NCI-H82 treated with DMSO at 0.1 percent for 48 hours (cell line): ENCODE measurements around the gene KANSL1L.

Experiments
- DNase-seq: peaks from one replicate; lab custom pipeline; 2025; ENCODE audit not compliant: unreplicated experiment; lab: John Stamatoyannopoulos, UW

Gene KANSL1L

DNA sequence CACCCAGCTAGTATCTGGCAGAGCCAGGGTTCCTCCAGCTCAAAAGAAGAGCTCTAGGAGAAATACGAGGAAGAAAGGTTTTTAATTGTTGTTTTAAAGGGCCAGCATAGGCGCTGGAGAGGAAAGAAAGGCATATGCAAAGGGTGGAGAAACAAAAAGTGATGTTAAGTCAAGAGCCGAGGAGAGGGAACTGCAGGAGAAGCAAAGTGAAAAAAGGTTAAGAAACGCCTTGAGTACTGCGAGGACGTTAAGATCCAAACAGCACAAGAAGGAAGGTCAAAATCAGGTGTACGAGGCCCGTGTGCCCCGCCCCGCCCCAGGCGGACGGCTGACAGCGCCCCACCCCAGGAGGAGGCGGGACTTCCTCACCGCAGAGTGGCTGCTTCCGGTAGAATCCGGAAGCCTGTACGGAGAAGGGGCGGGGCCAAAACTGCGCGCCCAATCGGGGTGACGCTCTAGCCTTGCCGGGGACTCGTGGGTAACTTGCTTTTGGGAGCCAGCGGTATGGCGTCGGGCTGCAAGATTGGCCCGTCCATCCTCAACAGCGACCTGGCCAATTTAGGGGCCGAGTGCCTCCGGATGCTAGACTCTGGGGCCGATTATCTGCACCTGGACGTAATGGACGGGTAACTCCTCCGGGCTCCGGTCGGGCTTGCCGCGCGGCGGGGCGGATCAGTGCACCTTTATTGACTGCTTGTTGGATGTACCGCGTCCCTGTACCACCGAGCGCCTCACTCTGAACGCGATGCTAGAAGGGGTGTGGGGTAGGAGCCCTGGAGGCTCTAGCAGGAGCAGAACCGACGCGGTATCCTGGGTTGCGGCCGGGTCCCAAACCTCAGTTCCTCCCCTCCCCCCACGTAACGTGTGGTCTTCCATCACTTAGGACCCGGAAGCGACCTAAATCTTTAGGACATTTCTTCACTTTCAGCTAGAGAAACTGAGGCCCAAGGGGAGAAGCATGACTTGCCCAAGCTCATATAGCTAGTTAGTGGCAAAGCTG, 168.8 kb downstream of the KANSL1L start, which contains the start of gene RPE:
Gene RPE, plus strand, starts transcription at position 481 of the 1,000 bp plus-strand sequence. Its CDS starts 24 bp downstream, at position 505.
- DNase-seq, result peak; percentile 85

DNA sequence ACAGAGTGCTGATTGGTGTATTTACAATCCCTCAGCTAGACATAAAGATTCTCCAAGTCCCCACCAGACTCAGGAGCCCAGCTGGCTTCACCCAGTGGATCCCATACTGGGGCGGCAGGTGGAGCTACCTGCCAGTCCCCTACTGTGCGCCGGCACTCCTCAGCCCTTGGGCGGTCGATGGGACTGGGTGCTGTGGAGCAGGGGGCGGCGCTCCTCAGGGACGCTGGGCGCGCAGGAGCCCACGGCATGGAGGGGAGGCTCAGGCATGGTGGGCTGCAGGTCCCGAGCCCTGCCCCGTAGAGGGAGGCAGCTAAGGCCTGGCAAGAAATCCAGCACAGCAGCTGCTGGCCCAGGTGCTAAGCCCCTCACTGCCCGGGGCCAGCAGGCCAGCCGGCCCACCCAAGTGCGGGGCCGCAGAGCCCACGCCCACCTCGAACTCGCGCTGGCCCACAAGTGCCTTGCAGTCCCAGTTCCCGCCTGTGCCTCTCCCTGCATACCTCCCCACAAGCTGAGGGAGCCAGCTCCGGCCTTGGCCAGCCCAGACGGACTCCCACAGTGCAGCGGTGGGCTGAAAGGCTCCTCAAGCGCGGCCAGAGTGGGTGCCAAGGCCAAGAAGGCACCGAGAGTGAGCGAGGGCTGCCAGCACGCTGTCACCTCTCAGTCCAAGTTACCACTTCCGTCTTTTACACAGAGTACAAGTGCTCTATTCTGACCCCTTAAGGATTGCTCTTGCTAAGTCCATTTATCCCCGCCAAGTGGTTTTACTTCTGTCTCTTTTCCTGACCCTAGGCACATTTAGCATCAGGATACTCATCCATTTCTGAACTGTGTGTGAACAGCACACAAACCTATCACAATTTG, 170.5 kb downstream of the KANSL1L start:
- no peak for DNase-seq

DNA sequence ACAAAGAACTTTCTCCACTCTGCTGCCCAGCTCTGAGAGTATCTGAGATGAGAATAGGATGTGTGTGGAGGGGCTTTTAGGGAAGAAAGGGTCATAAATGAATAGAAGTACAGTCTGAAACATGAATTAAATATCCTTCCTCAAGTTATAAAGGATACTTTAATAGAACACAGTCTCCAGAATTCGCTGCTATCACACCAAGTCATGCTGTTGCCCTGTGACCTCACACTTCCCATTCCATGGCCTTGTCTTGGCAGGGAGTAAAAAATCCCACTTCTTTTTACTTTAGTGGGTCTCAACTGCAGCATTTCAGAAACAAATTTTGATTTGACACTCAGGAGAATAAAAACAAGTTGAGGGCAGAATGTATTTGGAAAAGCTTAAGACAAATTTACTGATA, 172.6 kb downstream of the KANSL1L start:
- DNase-seq, result no peak

DNA sequence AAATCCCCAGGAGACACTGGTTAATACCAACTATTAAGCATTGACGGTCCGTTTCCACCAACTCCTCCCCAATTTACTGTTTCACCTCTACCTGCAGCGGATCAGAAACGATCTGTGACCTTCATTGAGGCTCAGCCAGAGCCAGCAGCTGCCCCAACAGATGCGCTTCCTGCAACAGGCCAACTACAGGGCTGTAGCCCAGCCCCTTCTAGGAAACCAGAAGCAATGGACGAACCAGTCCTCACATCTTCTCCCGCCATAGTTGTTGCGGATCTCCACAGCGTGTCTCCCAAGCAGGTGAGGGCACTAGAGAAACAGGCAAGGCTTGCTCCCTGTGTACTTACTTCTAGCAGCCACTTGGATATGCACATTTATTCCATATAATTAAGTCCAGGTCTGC, 177.2 kb downstream of the KANSL1L start:
- DNase-seq, result no peak

DNA sequence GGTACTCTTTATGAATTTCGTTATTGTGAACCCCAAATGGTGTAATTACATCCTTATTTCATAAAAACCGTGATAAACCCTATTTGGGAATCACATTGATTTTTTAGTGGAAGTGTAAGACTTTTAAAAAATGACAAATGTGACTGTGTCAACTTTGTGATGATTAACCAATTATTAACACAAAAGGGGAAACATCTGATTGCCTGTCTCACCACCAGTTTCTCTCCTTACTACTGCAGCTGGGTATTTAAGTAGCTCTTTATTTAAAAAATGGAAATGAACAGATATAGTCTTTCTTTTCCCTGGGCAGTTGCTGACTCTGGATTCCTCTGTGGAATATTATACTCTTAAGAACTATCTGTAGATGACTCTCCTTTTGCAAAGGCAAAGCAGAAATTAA, 180.4 kb downstream of the KANSL1L start:
- DNase-seq, result no peak

DNA sequence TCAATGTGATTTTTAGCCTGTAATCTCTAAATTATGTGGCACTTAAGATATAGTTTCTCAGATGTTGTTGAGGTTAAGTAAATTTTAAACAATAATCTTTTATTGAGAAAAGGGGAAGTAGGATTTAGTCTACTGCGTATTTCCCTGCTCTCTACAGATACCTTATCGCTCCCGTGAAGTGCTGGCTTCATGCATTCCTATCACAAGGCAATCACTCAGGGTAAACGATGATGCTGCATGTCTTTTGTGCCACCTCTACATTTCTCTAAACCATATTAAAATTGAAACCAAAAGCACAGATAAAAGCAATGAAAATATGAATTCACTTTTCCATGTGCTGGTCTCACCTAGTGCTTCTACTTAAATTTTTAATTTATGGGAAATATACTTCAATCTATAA, 183.2 kb downstream of the KANSL1L start:
- DNase-seq, result no peak

DNA sequence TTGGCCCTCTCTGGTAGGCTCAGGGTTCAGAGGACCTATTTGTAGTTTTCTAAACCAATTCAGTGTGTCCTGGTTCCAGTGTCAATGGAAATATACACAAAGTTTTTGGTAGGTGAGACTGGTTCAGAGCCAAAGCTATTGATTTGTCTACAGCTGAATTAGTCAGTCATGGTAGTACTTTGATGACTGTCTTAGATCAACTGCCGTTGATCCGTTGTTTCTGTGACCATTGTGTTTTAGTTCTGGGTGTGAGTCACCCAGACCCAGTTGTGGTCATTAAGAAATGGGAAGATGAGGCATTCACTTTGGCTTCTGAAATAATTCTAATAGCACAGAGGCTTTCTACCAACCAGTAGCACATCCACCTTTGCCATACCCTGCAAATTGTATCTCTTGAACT, 184.8 kb downstream of the KANSL1L start:
- no peak for DNase-seq

DNA sequence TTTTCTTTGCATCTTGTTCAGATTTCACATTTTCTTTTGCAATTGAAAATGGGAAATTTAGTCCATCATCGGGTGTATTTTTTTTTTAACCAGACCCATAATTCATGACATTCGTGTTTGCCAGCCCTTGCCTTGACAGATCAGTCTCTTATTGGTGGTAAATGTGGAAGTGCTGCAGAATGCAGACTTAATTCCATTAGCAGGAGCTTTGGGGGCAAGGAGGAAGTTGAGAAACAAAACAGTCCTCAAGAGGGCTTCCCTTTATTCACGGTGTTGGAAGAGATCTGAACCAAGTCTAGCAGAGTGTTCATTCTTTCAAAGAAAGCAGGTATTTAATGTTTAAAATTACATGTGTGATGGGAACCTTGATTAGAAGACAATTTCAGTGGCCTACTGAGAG, 185.3 kb downstream of the KANSL1L start:
- no peak for DNase-seq

GRCh38 chr2:209984291-209984690, 186.9 kb downstream of the KANSL1L start:
- no peak for DNase-seq

GRCh38 chr2:209977386-209978239, 193.6 kb downstream of the KANSL1L start:
- DNase-seq, result peak; percentile 44

GRCh38 chr2:209976698-209977385, 194.4 kb downstream of the KANSL1L start:
- DNase-seq, result no peak

- DNase-seq, result no peak
Measured at GRCh38 chr2:209974576-209974975, 196.6 kb downstream of the KANSL1L start.

DNA sequence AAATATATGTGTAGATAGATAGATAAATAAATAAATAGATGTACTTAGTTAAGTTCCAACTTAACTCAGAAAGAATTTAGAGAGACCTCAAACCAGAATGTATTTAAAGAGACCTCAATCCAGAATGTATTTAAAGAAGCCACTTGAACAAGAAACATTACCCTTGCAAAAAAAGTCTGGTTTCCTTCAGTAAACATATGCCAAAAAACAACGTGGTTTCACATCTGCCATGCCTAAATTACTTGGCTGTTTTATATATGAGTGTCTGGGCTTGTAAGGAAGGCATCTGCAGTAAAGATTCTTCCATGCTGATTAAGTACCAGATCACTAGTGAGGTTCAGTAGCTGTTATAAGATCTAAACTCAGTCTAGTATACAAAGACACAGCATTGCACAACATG, 197.9 kb downstream of the KANSL1L start:
- no peak for DNase-seq
